SK-N-SH (cell line): Measurements from ENCODE around the gene ABR. TPM values are rescaled to one million over a fixed set of nuclear protein-coding genes. Genes with fewer than 3 reads are reported as not detected.

Source experiments
- CTCF ChIA-PET: fragments of 300-600, 350-600 bp; formaldehyde crosslinking; extraction: SDS; loops from one replicate; lab custom pipeline; 2021; lab: Yijun Ruan, JAX
- POLR2A ChIA-PET: fragments of 350-600 bp; sonication (Branson Sonifier 250); formaldehyde crosslinking; extraction: SDS; loops from one replicate; lab custom pipeline; 2020; ENCODE audit warnings: antibody characterized with exemption, inconsistent platforms; lab: Yijun Ruan, JAX
- DNase-seq: peaks from one replicate; pipeline ENCODE4 v3.0.0; 2012
- H2AFZ ChIP-seq: fragments of 200-600 bp; sonication (generic); 2 replicates; pipeline ENCODE4 v1.8.1; 2016; ENCODE audit warnings: antibody characterized with exemption, mild to moderate bottlenecking, low read depth
- H3F3A ChIP-seq: fragments of 200-600 bp; sonication (generic); replicated peaks from 2 replicates; pipeline ENCODE3; 2016; ENCODE audit warnings: antibody characterized with exemption, mild to moderate bottlenecking; ENCODE audit not compliant: insufficient read depth
- H3K27ac ChIP-seq, 2 experiments: fragments of 200-500 bp in 1 of 2; fragments of 200-600 bp in 1 of 2; sonication (Bioruptor generic) in 1 of 2; sonication (generic), shearing (Covaris generic) in 1 of 2; 2 replicates each; pipeline versions ENCODE4 v1.5.1 to v1.6.1; 2014 to 2016; ENCODE audit warnings: low read depth in 2 of 2, inconsistent platforms in 1 of 2, low read length in 1 of 2, mild to moderate bottlenecking in 1 of 2, mixed read lengths in 1 of 2
- H3K27me3 ChIP-seq: fragments of 200-600 bp; sonication (generic), shearing (Covaris generic); 2 replicates; pipeline ENCODE4 v1.6.1; 2016; ENCODE audit warnings: mixed run types; ENCODE audit not compliant: insufficient read depth
- H3K36me3 ChIP-seq, 2 experiments: fragments of 200-500 bp in 1 of 2; fragments of 200-600 bp in 1 of 2; sonication (Bioruptor generic) in 1 of 2; sonication (generic) in 1 of 2; replicated peaks in 1 of 2; 2 replicates each; pipeline versions ENCODE3 to v1.5.1; 2014 to 2016; ENCODE audit warnings: low read length in 1 of 2, mild to moderate bottlenecking in 1 of 2; ENCODE audit not compliant: insufficient read depth in 2 of 2, control insufficient read depth in 1 of 2
- H3K4me1 ChIP-seq, 2 experiments: fragments of 200-500 bp in 1 of 2; fragments of 200-600 bp in 1 of 2; sonication (Bioruptor generic) in 1 of 2; sonication (generic), shearing (Covaris generic) in 1 of 2; 2 replicates each; pipeline versions ENCODE4 v1.5.1 to v1.6.1; 2014 to 2016; ENCODE audit warnings: low read depth in 1 of 2, low read length in 1 of 2, mixed run types in 1 of 2; ENCODE audit not compliant: insufficient read depth in 2 of 2, control insufficient read depth in 1 of 2
- H3K4me2 ChIP-seq: fragments of 200-600 bp; sonication (generic), shearing (Covaris generic); 2 replicates; pipeline ENCODE4 v1.6.1; 2017; ENCODE audit warnings: mixed run types
- H3K4me3 ChIP-seq, 2 experiments: fragments of 200-500 bp in 1 of 2; fragments of 200-600 bp in 1 of 2; sonication (Bioruptor generic) in 1 of 2; sonication (generic), shearing (Covaris generic) in 1 of 2; 2 replicates each; pipeline versions ENCODE4 v1.5.1 to v1.8.1; 2014 to 2016; ENCODE audit warnings: low read depth in 2 of 2, inconsistent platforms in 1 of 2, low read length in 1 of 2, mild to moderate bottlenecking in 1 of 2, mixed read lengths in 1 of 2, moderate library complexity in 1 of 2
- H3K79me2 ChIP-seq: fragments of 200-600 bp; sonication (generic); 2 replicates; pipeline ENCODE4 v1.8.1; 2017; ENCODE audit warnings: mild to moderate bottlenecking; ENCODE audit not compliant: insufficient read depth
- H3K9ac ChIP-seq: fragments of 200-600 bp; sonication (generic); 2 replicates; pipeline ENCODE4 v1.6.1; 2017; ENCODE audit warnings: mixed run types
- H3K9me2 ChIP-seq: fragments of 200-600 bp; sonication (generic); 2 replicates; pipeline ENCODE4 v1.6.1; 2017; ENCODE audit warnings: mixed run types
- H3K9me3 ChIP-seq: fragments of 200-600 bp; sonication (generic); 2 replicates; pipeline ENCODE4 v1.6.1; 2017; ENCODE audit warnings: mixed run types, mild to moderate bottlenecking, moderate library complexity
- H4K20me1 ChIP-seq: fragments of 200-600 bp; sonication (generic); 2 replicates; pipeline ENCODE4 v1.6.1; 2017; ENCODE audit warnings: mild to moderate bottlenecking, mixed run types; ENCODE audit not compliant: insufficient read depth
- REST ChIP-seq: IDR thresholded peaks from 2 replicates; pipeline ENCODE4 v1.6.1; 2012; ENCODE audit warnings: mild to moderate bottlenecking, low read depth, low read length, moderate library complexity
- TEAD4 ChIP-seq: IDR thresholded peaks from 2 replicates; pipeline ENCODE4 v1.4.0; 2012; ENCODE audit warnings: mild to moderate bottlenecking, borderline replicate concordance; ENCODE audit not compliant: insufficient read depth
- WGBS: methylation state at CpG from one replicate; pipeline ENCODE4 v1.1.6; 2017; ENCODE audit warnings: low lambda C conversion rate; 5-methylcytosine and 5-hydroxymethylcytosine counted together
- polyA plus RNA-seq, 3 experiments: library from polyadenylated mRNA; depleted of rRNA; stranded (reverse); fragments of >200 nt; gene quantifications; 2 replicates each; pipeline ENCODE4 v1.2.3, GENCODE V29; 2012
- TF ChIP-seq, protein P1 (sequence below): fragments of 150-350 bp; IDR thresholded peaks from 2 replicates; pipeline ENCODE4 v1.6.1; 2016; ENCODE audit warnings: mild to moderate bottlenecking, low read depth, low read length

The ABR gene
- polyA plus RNA-seq, 1 of the 3 experiments (the other 2 are of a cell fraction): 117 TPM

GRCh38 chr17:1029196-1029921, 150.4 kb downstream of the ABR start (continued):
- no peak for TF ChIP-seq REST

- peaks cover 2 to 14% of the 10 kb centered on the region in 2 experiments for H3K36me3 ChIP-seq
- H4K20me1 ChIP-seq: peaks cover 20% of the 10 kb centered on the region
- H3K79me2 ChIP-seq: peaks cover 9% of the 10 kb centered on the region
- H3F3A ChIP-seq: peaks cover 6% of the 10 kb centered on the region
- CTCF ChIA-PET: interaction anchor here (6.3 kb wide), 1 partner anchor 29 kb away, joined by 41 read pairs; no protein-coding TSS in a partner anchor
- WGBS: 98% methylated on average over 6 of the region's 9 CpGs
- no peak overlapping the region for H3K9ac ChIP-seq
- peaks cover 0 to 21% of the 10 kb centered on the region in 2 experiments; a peak in 1 of 4 replicates for H3K4me1 ChIP-seq
- H3K4me3 ChIP-seq: no peak overlapping the region
- no peak overlapping the region; a peak in 1 of 4 replicates for H3K27ac ChIP-seq
- POLR2A ChIA-PET: no interaction called here
- no peak overlapping the region for H2AFZ ChIP-seq
- no peaks in the 10 kb centered on the region for H3K9me3 ChIP-seq
- DNase-seq: no peak
- no peaks in the 10 kb centered on the region for H3K9me2 ChIP-seq
- H3K27me3 ChIP-seq: no peaks in the 10 kb centered on the region
- no peak overlapping the region for H3K4me2 ChIP-seq
- TF ChIP-seq TEAD4: no peak
Measured at GRCh38 chr17:1027044-1027443, 152.7 kb downstream of the ABR start.

GRCh38 chr17:1026599-1026975, 153.2 kb downstream of the ABR start:
- ChIA-PET POLR2A (no interaction called here), CTCF (interaction anchor here (6.3 kb wide), 1 partner anchor 30 kb away, joined by 41 read pairs; no protein-coding TSS in a partner anchor)
- no peak overlapping the region for H3K9ac ChIP-seq
- WGBS: 96% methylated on average over 8 of the region's 10 CpGs
- peaks cover 0 to 21% of the 10 kb centered on the region in 2 experiments; a peak in 1 of 4 replicates for H3K4me1 ChIP-seq
- no peaks in the 10 kb centered on the region for H3K9me3 ChIP-seq
- no peak for DNase-seq
- H3K79me2 ChIP-seq: peaks cover 9% of the 10 kb centered on the region
- no peak overlapping the region for H3K4me2 ChIP-seq
- H3K27me3 ChIP-seq: no peaks in the 10 kb centered on the region
- H3K4me3 ChIP-seq: no peak overlapping the region
- TF ChIP-seq, protein P1, sequence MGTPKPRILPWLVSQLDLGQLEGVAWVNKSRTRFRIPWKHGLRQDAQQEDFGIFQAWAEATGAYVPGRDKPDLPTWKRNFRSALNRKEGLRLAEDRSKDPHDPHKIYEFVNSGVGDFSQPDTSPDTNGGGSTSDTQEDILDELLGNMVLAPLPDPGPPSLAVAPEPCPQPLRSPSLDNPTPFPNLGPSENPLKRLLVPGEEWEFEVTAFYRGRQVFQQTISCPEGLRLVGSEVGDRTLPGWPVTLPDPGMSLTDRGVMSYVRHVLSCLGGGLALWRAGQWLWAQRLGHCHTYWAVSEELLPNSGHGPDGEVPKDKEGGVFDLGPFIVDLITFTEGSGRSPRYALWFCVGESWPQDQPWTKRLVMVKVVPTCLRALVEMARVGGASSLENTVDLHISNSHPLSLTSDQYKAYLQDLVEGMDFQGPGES: no peak
- TF ChIP-seq, all 33 proteins: peak for 0
- Histone ChIP-seq H3F3A (peaks cover 6% of the 10 kb centered on the region), H3K27ac (no peak overlapping the region), H4K20me1 (peaks cover 19% of the 10 kb centered on the region), H3K36me3 (peaks cover 2 to 14% of the 10 kb centered on the region in 2 experiments), H2AFZ (no peak overlapping the region), H3K9me2 (no peaks in the 10 kb centered on the region)
